Heart left ventricle (tissue), 13 donors: ENCODE data around the gene PPA1.

Experiments
- POLR2A ChIP-seq, 2 donors: fragments of 450-650 bp; IDR thresholded peaks; one replicate each; pipeline ENCODE4 v1.6.1; 2017; ENCODE audit warnings: antibody characterized with exemption in 2 of 2, mild to moderate bottlenecking in 2 of 2, moderate library complexity in 2 of 2
- TF ChIP-seq, protein P1 (sequence below), 12 donors: fragments of 200-600 bp; sonication (generic) in 4 of 12; IDR thresholded peaks; one replicate each; pipeline versions ENCODE4 v1.5.0 to v1.8.0; 2018 to 2022; ENCODE audit warnings: antibody characterized with exemption in 12 of 12, mild to moderate bottlenecking in 5 of 12
- donor health status: ischemic (EF 13 %, LVEDD 7.1; RV severe dilation, severe dysfunction).
- donor health status: DM: no; HTN: yes; CAD: no.
- donor health status: DM: no; HTN: no; CAD: no.
- donor health status: ischemic (EF 25% LVEDD 6.9; RV normal size, moderate dysfunction).
- donor health status: ischemic (EF 25% LVEDD 5.7; RV mildly dilated, moderate dysfunction).
- donor health status: ischemic (EF 35%, LVEDD 5.7; RV mildly dilated, moderate dysfunction).
- donor health status: nonischemic (EF 11% LVEDD 7.7; RV severe dilation, severe dysfunction).
- donor health status: DM: yes; HTN: yes; CAD: no.
- donor health status: PGD.
- donor health status: ischemic (EF 29% LVEDD 5.4; RV normal size, mild dysfunction).
- donor health status: nonischemic (EF 23%, LVEDD 6.1; RV moderate dilation, normal function).

DNA sequence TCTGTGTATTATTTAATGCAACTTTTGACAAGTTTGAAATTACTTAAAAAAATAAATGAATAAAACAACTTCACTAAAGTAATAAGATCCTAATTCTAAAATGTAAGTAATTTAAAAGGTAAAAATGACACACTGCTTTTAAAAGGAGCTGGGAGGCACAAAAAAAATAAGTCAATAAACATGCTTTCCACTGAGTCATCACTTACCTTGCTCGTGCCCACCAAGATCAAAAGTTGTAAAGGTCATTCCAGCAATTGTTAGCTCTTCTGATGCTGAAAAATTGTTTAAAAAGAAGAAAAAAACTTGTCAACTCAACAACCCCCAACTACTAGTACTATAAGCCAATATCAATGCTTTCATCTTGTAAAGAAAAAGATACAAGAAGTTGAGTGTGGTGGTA lies 72.4 kb downstream of the PPA1 start:
- TF ChIP-seq, protein P1, sequence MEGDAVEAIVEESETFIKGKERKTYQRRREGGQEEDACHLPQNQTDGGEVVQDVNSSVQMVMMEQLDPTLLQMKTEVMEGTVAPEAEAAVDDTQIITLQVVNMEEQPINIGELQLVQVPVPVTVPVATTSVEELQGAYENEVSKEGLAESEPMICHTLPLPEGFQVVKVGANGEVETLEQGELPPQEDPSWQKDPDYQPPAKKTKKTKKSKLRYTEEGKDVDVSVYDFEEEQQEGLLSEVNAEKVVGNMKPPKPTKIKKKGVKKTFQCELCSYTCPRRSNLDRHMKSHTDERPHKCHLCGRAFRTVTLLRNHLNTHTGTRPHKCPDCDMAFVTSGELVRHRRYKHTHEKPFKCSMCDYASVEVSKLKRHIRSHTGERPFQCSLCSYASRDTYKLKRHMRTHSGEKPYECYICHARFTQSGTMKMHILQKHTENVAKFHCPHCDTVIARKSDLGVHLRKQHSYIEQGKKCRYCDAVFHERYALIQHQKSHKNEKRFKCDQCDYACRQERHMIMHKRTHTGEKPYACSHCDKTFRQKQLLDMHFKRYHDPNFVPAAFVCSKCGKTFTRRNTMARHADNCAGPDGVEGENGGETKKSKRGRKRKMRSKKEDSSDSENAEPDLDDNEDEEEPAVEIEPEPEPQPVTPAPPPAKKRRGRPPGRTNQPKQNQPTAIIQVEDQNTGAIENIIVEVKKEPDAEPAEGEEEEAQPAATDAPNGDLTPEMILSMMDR (IDR thresholded peaks at IDR 0.05) = no peak
- TF ChIP-seq POLR2A (IDR thresholded peaks at IDR 0.05) = no peak
